ENCODE data around the gene NOS3.

Gene NOS3

DNA sequence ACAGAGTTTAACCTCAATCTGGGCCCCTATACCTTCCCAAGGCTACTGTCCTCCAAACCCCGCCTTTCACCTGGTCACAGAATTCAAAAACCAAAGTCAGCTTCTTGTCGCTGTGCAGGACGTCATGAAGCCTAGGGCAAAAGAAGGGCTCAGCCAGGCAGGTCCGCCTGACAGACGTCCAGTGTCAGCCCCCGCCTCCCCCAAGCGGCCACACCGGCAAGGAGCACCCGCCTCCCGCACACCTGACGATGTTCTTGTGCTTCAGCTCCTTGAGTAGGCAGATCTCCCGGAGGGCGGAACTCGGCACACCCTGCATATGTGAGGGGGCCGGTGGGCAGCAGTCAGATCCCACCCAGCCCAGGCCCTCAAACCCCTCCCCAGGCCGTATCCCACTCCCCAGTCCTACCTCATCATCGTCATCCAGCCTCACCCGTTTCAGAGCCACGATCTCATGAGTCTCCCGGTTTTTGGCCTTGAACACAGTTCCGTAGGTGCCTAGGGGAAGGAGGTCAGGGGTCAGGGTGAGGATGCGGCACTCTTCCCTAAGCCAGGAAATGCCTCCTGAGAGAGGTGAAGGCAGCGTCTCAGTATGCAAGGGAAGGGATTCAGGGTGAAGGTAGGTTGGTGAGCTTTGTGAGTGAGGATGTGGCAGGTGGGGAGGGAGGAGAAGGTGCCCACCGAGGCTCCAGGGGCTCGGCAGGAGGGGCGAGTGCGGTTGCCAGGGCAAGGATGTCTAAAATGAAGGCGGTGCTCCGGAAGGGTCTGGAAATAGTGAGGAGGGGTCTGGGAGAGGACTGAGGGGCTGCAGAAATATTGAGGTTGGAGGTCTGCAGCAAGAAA is 66.1 kb downstream of the NOS3 start:
- DNase-seq (ENCODE audit: low read depth in 2 of 2, low spot score in 1 of 2): no peak

DNA sequence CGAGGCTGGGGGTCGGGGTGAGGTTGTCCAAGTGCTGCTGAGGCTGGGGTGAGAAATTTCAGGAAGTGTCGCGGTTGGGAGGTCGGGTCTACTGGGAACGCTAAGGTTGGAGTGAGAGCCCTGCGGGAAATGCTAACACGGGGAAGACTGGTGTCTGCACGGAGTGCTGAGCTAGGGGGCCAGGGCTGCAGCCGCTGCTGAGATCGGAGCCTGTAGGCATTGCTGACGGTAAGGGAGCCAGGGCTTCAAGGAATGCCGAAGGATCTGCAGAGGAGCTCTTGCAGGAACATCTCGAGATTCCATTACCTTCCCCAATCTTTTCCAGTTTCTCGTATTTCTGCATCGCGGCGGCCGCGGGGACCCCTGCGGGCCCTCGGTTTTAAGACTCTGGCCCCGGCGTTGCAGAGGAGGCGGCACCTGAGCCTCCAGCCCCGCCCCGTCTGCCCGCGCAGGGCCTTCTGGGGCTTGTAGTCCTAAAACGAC is 66.7 kb downstream of the NOS3 start, which contains the start of gene CDK5:
Gene CDK5 (minus strand): TSS at position 392 of the 483 bp plus-strand sequence. CDS start 49 bp downstream, at position 343.
- DNase-seq (ENCODE audit: low read depth in 2 of 2, low spot score in 1 of 2): no peak

DNA sequence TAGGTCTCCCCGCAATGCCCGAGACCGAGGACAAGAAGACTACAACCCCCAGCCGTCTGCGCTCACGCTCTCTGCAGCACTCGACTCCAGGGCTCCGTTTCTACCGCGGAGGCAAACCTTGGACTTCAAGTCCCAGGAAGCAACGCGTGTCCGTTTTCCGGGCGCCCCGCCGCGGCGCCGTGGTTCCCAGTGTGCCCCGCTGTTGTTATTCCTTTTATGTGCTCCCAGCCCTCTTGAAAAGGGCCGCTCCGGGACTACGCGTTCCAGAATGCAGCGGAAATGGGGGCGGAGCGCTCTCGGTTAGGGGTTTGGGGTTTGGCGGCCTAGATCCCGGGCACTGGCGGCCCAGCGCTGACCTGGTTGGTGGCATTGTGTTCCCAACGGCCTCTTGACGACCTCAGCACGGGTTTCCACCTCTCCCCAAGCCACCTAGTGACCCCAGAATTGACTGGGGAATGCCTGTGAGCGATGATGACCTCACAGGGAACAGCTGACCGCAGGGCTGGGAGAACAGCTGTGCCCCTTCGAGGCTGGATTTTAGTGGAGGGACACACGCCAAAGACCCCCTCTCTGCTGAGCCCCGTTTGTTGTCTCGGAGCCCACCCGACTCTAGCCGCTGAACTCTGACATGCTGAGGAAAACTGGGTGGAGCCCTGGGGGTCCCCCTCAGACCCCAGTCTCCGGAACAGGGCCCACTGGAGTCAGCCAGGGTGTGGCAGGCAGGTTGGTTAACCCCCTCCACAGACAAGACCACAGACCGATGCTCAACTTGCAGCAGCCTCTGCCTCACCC is 67.4 kb downstream of the NOS3 start:
- peak; percentile 89 to 94 for DNase-seq (ENCODE audit: low read depth in 2 of 2, low spot score in 1 of 2)

DNA sequence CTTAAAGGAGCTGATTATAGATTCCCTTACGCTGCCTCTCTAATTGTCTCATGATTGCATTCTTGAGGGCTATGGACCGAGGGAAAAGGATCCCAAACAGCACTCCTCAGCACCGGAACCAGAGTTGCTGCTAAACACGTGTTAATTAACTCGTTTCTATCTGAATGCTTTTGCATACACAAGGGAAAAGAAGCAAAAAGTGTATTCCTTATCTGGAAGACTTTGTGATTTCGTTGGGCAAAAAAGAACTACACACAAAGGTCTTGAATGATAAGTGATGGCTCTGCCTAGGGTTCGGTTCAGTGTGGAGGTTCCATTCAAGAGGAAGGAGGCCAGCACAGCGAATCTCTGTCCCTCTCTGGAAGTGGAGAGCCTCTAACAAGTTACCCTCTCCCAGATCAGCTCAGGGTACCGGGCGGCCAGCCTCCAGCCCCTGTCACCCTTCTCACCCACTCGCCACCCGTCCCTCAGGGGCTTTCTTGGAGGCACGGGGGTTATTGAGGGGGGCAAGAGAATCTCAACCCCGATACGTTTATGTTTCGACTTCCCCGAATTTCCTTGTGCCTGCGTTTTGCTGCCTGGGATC is 68.1 kb downstream of the NOS3 start:
- DNase-seq (ENCODE audit: low read depth in 2 of 2, low spot score in 1 of 2): no peak

DNA sequence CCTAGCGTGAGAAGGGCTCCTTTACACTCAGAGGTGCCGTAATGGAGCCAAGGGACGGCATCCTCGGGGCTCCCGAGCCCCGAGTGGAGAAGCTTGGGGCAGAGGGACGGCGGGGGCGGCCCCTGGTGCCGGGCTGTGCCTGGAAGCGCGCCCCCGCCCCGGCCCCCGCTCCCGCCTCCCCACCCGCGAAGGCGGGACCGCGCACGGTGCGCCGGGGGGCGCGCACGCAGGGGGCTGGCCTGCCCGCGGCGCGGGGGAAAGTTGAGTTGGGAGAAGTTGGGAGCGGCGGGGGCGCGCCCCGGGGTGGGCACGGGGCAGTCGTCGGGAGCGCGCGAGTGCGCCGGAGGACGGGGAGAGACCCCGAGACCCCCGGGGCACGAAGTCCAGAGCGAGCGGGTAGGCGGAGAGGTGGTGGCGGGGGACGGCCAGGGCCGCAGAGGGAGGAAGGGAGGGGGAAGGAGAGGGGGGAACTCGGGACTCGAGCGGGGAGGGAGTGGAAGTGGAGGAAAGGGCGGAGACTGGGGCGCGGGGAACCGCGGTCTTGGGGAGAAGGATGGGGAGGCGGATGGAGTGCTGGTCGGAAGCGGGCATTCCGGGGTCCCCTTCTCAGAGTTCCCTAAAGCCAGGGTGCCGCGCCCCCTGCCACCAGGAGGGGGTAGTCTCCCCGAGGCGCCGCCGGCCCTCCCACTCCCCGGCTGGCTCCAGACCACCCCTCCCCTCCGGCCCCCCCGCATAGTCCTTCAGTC is 68.7 kb downstream of the NOS3 start, which contains the start of gene SLC4A2:
Gene SLC4A2 (plus strand): TSS at position 223 of the 746 bp plus-strand sequence. CDS start 2,399 bp downstream, outside the sequence.
- no peak for DNase-seq (ENCODE audit: low read depth in 2 of 2, low spot score in 1 of 2)

DNA sequence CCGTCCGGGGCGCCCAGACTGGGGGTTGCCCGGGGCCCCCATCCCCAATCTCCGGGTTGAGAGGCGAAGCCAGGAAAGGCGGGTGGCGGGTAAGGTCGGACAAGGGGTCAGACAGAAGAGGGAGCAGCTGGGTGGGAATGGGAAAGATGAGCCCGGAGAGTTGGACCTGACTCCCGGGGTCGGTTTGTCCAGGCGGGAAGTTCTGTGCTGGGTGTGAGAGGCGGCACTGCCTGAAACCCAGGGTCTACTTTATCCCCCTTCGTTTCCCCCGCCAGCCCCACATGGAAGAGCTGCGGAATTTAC is 69.2 kb downstream of the NOS3 start:
- DNase-seq (ENCODE audit: low read depth in 2 of 2, low spot score in 1 of 2): no peak

DNA sequence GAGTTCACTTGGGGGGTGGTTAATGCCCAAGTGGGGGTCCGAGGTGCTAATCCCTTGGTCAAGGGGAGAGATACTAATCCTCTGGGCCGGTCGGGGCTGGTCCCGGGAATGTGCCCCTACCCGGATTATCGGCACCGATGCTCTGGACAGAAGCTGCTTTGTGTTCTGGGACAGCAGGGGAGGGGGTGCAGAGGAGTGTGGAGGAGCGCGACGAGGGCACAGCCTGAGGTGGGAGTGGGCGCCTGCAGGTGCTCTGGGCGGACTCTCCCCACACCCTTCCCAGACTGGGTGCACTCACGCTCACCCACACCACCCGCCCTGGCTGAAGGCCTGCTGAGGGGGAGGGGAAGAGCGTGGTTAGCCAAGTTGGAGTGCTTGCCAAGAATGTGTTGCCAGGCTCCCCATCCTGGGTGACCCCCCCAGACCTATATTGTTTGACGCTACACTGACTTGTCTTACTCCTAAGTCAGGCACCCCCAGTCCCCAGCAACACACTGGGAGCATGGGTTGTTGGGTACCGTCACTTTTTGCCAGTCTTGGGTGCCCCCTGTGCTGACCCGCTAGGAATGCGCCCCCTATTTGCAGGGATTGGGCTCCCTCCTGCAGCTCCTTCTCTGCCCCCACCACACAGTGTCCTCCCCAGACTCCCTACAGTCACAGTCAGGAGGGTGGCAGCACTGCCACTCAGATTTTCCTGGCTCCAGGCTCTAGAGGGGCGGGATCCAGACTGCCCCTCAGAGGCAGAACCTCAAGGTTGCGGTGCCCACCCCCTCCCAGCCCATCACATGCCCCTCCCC is 69.8 kb downstream of the NOS3 start:
- DNase-seq (ENCODE audit: low read depth in 2 of 2, low spot score in 1 of 2): no peak

DNA sequence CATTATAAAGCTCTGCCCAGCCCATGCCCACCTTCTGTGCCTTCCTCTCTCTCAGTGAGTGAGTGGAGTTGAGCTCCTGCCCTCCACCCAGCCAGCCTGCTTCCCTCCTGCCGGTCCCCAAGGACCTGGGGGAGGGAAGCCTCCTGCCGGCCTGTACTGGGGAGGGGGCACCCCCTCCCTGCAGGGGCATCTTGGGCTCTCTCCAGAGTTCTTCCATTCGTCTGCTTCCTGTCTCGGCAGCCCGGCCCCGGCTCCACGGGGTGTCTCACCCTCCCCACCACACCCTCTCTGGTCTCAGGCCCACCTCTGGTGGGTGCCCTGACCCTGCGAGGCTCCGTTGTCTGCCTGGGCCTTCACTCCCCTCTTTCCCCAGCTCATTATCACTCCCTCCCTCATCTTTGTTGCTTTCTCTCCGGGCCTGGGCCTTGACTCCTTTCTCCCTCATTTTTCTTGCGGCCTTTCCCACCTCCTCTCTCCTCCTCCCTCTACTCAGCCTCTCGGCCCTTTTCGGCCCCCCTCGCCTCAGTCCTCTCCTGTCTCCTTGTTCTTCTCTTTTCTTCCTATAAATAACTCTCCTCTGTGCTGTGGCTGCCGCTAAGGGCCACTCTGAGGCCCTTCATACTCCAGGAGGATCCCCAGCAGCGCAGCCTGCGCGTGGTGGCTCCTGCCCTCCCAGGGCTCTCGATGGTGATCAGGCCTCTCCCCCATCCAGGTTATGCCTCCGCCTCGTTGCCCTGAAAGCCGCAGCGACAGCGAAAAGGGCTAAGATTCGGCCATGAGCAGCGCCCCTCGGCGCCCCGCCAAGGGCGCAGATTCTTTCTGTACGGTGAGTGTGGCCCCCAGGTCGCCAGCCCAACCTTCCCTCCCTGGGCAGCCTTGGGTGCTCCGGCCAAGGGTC is 70.6 kb downstream of the NOS3 start:
- DNase-seq (ENCODE audit: low read depth in 2 of 2, low spot score in 1 of 2): no peak

DNA sequence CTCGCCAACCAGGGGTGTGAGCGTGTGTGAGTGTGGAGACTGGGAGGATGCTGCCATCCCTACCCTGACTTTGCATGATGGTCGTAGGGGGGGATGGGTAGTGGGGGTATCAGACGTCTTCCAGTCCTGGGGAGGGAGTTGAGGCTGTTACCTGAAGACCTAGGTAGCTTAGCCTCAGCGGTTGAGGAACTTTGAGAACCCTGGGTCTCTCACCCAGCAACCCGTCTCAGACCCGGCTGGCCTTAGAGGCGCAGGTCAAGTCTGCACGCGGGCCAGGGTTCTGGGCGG is 71.2 kb downstream of the NOS3 start:
- DNase-seq (ENCODE audit: low read depth in 2 of 2, low spot score in 1 of 2): no peak

DNA sequence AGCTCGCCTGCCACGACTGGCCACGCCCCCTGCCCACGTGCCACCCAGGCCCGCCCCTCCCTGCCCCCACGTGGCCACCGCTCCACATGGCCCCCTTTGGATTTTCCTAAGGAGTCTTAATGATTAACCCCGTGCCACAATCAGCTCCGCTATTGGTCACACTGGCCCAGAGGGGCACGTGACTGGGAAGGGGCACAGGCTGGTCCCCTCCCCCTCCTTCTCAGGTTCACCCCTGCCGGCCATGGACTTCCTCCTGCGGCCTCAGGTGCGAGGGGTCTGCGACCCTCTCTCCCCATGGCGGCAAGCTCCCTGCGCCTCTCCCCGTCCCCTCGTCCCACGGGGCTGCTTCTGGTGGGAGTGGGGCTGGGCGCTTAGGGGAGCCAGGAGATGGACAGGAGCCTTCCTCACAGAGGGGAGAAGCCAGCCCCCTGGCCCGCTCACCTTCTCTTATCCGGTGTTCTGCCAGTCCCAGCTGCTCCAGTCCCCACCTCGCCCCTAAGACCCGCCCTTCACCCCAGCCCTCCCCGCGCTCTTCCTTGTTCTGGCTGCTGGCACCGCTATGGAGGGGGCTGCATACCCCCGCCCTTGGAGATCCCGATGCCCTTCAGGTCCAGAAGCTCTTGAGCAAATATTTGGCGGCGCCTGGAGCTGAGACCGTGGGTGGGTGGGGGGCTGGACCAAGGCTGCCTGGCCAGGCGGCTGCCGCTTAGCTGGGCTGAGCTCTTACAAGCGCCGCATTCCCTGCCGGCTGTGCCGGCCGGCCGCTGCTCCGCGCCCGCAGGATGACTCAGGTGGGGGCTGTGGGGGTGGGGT is 71.8 kb downstream of the NOS3 start:
- no peak for DNase-seq (ENCODE audit: low read depth in 2 of 2, low spot score in 1 of 2)

DNA sequence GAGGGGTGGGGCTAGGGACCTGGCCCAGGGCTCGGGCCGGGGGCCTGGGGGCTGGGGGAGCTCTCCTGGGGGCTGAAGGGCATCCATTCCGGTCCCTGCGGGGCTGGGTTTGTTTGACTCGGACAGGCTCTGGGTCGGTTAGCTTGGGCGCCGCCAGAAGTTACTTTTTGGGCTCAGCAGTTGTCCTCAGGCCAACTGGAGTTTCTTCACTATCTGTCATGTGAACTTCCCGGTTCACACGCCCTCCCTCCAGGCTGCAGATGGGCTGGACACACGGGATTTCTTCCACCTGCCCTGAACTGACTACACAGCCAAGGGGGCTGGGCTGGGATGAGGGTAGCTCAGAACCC is 72.4 kb downstream of the NOS3 start:
- no peak for DNase-seq (ENCODE audit: low read depth in 2 of 2, low spot score in 1 of 2)
